NCI-H187 treated with DMSO at 0.1 percent for 48 hours (cell line): ENCODE data around the gene RHEX.

Source experiments
- DNase-seq: peaks from one replicate; lab custom pipeline; 2025; lab: John Stamatoyannopoulos, UW

RHEX gene

GRCh38 chr1:206094024-206094423 is 41.1 kb downstream of the RHEX start:
- DNase-seq: no peak

GRCh38 chr1:206097381-206097780 is 44.4 kb downstream of the RHEX start:
- no peak for DNase-seq

- DNase-seq: no peak
Observed at GRCh38 chr1:206098242-206098919, 45.4 kb downstream of the RHEX start.

- no peak for DNase-seq
Observed at GRCh38 chr1:206100226-206100815, 47.3 kb downstream of the RHEX start.

GRCh38 chr1:206101351-206102045 is 48.5 kb downstream of the RHEX start:
- no peak for DNase-seq

GRCh38 chr1:206102292-206102936 is 49.4 kb downstream of the RHEX start:
- DNase-seq: no peak

- DNase-seq: no peak
Observed at GRCh38 chr1:206103979-206104378, 51.0 kb downstream of the RHEX start.

GRCh38 chr1:206105464-206105995 is 52.6 kb downstream of the RHEX start:
- no peak for DNase-seq

GRCh38 chr1:206106328-206107167 is 53.6 kb downstream of the RHEX start:
- peak; percentile 63 for DNase-seq

GRCh38 chr1:206107168-206107544 is 54.2 kb downstream of the RHEX start:
- DNase-seq: no peak

- DNase-seq: no peak
Observed at GRCh38 chr1:206108635-206109034, 55.7 kb downstream of the RHEX start.

- no peak for DNase-seq
Observed at GRCh38 chr1:206109718-206110117, 56.7 kb downstream of the RHEX start.

- DNase-seq: no peak
Observed at GRCh38 chr1:206110161-206110560, 57.2 kb downstream of the RHEX start.

- no peak for DNase-seq
Observed at GRCh38 chr1:206110820-206111219, 57.8 kb downstream of the RHEX start.

- no peak for DNase-seq
Observed at GRCh38 chr1:206111271-206111927, 58.4 kb downstream of the RHEX start.

- no peak for DNase-seq
Observed at GRCh38 chr1:206112600-206113301, 59.8 kb downstream of the RHEX start.

GRCh38 chr1:206114692-206115640 is 62.0 kb downstream of the RHEX start:
- DNase-seq: no peak

GRCh38 chr1:206115791-206116190 is 62.8 kb downstream of the RHEX start:
- DNase-seq: no peak

GRCh38 chr1:206116191-206116872 is 63.4 kb downstream of the RHEX start:
- DNase-seq: no peak
